NCI-H128 (cell line): ENCODE measurements around the gene PLXDC1.
"Not testable (repeated sequence)": the region's sequence is repeated elsewhere in the genome, so short reads cannot be mapped to it uniquely, and the experiment has no call there.

Experiments
- DNase-seq: peaks from one replicate; lab custom pipeline; 2025; ENCODE audit not compliant: unreplicated experiment; lab: John Stamatoyannopoulos, UW

PLXDC1 gene

DNA sequence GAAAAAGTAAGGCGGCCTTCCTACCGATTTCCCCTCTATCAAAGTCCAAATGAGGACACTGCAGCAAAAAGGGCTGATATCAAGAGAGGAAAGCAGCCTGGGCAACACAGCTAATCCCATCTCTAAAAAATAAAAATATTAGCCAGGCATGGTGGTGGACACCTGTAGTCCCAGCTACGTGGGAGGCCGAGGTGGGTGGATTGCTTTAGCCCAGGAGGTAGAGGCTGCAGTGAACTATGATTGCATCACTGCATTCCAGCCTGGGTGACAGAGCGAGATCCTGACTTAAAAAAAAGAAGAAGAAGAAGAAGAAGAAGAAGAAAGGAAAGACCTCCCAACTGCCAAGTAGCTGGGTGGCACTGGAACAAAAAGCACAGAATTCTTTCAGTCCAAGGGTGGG, 31.6 kb upstream of the PLXDC1 start:
- no peak for DNase-seq

DNA sequence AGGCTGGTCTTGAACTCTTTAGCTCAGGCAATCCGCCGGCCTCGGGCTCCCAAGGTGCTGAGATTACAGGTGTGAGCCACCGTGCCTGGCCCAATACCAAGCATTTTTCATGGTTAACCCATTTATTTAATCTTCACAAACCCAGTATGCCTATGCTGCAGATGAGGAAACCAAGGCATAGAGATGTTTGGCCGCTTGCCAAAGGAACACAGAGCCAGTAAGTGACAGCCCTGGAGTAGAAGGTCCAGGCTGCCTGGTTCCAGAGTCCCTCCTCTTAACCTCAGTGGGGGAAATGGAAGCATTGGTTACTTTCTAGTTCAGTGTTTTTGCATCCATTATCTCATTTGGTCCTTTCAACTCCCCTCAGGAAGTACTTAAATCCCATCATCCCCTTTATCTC, 29.9 kb upstream of the PLXDC1 start:
- no peak for DNase-seq

DNA sequence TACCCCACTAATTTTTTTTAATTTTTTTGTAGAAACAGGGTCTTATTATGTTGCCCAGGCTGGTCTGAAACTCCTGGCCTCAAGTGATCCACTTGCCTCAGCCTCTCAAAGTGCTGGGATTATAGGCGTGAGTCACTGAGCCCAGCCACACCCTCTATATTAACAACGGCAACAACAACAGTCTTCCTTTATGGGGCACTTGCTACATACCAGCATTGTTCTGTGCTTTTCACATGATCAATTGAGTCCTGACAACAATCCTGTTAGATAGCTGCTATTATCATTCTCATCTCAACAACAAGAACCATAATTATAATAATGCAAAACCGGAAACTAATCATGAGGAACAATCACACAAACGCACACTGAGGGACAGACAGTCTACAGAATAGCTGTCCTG, 27.1 kb upstream of the PLXDC1 start:
- DNase-seq = no peak

DNA sequence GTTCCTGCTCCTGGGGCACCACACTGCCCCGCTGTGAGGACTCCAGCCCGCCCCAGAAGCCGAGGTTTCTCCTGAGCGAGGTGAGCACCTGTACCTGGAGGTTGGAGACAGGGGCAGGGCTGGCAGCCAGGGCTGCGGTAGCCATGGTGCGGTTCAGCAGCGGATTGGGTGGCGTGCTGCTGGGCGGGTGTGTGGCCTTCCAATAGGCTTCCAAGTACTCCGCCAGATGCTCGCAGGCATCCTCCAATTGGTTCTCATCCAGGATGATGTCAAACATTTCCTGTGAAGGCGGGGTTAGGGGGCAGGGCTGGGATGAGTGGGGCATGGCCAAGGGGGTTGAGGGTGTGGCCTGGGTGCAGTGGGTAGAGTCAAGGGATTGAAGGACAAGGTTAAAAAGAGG, 25.8 kb upstream of the PLXDC1 start:
- DNase-seq = no peak

DNA sequence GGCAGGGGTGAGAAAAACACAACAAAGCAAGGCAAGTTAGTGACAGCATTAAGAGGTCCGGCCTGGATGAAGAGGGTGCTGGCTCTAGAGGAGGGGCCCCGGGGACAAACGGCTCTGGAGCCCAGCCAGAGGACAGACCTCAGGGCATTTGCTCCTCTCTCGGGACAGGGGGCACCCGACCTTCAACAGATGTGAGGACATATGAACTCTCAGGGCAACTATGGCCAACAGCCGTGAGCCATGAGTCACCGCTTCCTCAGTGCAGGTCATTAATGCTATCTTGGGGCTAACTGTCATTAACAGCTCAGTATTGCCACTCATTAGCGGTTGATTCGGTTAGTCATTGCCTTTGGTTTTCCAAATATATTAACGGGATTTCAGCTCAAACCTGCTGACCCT, 24.3 kb upstream of the PLXDC1 start:
- DNase-seq = no peak

DNA sequence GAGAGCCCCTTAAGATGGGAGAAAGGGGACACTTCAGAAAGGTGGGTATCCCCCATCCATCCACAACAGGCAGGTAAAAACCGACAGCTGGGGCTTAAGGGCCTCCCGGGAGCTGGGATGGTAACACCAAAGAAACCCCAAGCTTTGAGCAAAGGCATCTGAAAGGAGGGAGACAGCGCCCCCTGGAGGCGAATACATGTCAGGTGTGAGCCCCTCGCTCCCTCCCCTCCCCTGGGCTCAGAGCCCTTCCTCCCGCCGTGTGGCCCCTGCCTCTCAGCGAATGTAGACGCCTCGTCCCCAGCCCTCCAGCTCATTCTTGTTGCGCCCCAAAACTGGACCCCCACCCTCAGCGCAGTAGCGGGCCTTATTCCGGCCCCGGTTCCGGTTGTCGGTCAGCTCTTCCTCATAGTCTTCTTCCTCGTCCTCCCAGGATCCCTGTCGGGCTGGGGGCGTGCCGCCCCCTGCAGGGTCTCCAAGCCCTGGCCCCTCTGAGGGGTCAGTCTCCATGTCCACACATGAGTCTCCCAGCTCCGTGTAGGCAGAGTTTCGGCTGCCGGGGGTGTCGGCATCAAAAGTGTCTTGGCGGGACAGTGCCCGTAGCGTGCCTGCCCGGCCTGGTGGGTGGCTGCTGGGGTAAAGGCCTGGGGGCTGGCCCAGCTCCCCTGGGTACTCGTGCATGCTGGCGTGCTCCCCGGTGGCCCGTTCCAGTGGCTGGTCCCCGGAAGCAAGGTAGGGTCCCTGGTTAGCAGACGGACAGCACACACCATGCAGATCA, 23.7 kb upstream of the PLXDC1 start:
- DNase-seq = no peak

DNA sequence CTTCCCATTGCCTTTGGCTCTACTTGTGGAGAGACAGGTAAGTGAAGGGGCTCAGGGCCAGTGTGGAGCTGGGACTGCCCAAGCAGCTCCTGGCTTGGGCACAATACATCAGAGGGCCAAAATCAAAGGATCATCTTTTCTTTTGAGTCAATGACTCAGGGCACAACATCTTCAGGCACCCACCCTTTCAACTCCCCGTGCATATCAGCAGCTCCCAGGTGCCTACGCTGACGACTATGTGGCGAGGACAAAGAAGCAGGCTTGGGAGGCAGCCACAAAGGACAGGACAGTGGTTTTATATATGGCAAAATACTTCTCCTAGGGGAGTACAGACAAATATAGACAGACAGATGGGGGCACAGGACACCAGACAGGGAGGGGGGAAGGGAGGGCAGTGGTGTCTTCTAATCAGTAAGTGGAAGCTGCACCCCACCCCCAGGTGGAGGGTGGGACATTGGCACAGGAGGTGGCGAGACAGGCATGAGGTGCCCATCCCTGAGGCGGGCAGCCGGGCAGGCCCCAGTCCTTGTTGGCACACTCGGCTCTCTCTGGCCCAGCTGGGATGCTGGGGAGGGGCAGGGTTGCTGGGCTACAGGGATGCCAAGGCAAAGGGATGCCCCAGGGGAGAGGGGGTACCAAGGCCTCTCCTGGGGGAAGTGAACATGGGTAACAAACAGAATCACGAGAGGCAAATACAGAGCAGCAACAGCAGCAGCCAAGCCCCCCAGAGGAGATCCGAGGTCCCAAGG, 22.3 kb upstream of the PLXDC1 start:
- no peak for DNase-seq

DNA sequence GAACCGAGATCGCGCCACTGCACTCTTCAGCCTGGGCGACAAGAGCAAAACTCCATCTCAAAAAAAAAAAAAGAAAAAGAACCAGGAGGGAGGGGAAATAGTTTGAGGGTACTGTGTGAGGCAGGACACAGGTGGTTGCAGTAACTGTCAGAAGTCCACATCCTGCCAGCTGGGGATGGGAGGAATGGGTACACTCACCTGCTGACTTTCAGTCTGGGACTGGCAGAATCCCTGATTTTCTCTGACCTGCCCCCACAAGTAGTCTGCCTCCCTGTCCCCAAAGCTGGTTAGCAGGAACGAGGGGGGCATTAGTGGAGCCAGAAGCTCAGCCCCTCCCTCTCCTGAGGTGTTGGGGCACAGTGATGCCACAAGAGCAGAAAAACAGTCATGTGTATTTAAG, 21.6 kb upstream of the PLXDC1 start:
- no peak for DNase-seq

DNA sequence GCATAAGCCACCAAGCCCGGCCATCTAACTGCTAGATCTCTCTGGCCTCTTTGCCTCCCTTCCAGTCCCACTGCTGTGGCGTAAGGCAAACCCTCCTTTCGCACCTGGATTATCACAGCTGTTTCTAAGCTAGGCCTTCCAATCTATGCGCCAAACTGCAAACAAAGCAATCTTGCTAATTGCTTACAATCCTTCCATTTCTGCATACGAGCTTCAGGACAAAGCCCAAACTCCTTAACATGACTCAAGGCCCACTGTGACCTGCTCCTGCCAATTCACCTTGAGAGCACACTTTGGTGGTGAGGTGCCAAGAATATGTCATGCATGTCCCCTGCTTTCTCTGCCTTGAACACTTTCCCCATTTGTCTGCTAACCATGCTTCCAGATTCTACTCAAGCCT, 20.5 kb upstream of the PLXDC1 start:
- no peak for DNase-seq

DNA sequence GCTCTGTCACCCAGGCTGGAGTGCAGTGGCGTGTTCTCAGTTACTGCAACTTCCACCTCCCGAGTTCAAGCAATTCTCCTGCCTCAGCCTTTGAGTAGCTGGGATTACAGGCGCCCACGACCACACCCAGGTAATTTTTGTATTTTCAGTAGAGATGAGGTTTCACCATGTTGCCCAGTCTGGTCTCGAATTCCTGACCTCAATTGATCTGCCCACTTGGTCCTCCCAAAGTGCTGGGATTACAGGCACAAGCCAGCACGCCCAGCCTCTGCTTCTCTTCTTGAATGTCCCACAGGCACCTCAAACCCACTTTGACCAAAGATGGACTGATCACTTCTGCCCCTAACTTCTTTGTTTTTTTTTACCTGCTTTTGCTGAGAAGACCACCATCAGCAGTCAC, 19.1 kb upstream of the PLXDC1 start:
- no peak for DNase-seq

DNA sequence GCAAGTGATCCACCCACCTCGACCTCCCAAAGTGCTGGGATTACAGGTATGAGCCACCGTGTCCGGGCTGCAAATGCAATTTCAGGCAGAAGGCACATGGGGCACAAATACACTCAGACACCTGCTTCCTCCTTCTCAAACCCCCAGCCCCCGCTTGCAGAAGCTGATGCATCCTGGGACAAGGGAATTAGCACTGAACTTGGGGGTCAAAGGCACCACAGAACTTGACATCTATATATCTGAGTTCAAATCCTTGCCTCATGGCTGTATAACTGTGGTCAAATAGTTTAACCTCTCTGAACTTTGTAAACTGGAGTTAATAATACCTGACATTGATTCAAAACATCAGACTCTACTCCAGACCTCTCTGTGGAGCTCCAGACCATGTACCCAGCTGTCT, 18.7 kb upstream of the PLXDC1 start:
- DNase-seq = no peak

DNA sequence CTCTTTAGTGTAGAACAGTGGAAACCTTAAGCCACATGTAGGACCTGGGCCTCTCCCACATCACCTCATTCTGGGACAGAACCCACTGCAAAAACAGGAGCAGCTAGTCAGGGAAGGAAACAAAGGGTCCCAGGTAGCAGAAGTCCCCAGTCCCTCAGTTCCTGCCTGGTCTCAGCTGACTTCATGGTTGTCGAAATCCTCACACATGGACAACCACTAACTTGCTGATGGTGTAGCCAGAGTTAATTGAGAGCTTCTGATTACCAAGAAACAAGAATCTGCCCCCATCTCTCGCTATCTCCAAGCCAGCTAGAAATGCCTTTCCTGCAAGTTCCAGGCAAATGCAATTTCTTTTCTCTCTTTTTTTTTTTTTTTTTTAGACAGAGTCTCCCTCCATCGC, 18.1 kb upstream of the PLXDC1 start:
- no peak for DNase-seq

DNA sequence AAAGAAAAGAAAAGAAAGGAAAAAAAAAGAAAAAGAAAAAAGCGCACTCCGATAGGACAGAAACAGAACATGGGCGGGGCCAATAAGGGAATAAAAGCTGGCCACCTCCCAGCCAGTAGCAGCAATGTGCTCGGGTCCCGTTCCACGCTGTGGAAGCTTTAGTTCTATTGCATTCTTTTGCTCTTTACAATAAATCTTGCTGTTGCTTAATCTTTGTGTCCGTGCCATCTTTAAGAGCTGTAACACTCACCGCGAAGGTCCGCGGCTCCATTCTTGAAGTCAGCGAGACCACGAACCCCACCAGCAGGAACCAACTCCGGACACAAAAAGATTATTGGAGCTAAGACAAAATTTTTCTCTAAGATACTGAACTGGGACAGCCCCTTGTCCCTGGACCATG, 17.7 kb upstream of the PLXDC1 start:
- DNase-seq = no peak

DNA sequence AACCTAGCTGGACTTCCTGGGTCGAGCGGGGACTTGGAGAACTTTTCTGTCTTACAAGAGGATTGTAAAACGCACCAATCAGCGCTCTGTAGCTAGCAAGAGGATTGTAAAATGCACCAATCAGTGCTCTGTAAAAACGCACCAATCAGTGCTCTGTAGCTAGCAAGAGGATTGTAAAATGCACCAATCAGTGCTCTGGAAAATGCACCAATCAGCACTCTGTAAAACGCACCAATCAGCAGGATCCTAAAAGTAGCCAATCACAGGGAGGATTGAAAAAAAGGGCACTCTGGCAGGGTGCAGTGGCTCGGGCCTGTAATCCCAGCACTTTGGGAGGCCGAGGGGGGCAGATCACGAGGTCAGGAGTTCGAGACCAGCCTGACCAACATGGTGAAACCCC, 17.1 kb upstream of the PLXDC1 start:
- not testable (repeated sequence) for DNase-seq

DNA sequence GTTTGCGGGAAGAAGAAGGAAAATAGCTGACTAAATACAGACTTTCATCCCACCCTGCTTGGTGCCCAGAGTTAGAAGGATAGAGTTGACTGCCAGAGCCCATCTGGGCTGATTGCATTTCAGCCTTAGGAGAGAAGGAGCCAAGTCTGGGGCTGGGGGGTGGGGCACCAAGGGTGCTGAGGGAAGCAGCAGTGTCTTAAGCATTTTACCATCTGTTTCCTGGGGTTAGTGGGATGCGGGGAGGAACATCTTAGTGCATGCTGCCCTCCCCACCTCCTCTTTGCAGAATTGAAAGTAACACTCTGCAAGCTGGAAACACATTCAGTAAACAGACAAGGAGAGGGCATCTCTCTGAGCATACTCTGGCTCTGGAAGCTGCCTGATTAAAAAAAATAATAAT, 16.0 kb upstream of the PLXDC1 start:
- no peak for DNase-seq

DNA sequence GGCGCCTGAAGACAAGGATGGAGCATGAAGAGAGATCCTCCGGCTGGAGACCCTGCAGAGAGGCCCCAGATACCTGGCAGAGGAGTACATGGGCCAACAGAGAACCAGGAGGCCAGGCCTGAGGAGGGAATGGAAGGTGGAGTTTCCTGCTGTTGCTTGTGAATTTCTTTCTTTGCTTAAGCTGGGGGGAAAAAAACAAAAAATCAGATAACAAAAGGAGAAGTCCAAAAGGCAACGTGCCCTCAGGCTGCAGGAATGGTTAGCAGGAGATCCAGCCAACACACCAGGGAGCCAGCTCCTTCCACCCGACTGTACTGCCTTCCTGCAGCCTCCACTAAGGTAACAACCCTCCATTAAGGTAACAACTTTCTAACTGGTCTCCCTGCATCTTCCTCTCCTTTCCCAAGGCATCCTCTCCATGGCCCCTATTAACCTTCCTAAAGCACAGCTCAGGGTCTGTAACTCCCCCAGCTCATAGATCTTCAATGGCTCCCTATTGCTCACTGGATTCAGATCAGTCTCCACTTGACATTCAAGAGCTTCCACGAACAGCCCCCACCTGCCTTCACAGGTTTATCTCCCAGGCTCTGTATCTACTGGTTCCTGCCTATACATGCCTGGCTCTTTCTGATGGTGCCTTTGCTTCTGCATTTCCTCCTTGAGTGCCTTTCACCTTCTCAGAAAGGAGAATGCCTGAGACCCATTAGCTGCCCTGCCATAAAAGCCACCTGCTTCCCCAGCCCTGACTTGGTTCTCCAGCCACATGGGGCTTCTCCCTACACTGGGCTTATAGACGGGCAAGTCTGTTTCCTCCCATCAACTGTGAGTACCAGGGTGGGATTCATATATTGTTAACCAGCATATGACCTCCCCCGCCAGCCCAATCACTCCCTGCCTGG, 15.2 kb upstream of the PLXDC1 start:
- DNase-seq = no peak

DNA sequence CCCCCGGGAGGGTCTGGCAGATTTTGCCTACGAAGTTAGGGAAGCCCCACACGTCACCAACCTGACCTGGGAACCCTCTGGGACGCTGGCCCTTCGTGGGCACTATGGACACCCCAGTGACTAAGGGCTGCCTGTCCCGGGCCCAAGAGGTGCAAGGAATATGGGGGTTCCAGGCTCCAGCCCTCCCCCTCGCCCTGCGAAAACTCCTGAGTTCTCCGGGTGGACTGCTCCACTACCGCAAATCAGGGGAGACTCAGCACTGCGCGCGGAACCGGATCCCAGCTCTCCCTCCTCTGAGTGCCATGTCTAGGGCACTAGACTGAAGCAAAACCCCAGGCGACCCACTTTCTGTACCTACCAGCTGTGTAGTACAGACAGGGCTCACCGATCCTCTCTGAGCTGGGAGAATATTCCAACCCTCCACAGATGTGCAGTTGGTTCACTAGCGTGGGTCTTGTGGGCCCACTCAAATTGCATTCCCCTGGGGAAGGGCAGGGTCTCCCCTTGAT, 14.5 kb upstream of the PLXDC1 start, which contains the start of gene ARL5C:
ARL5C (minus strand) TSS at position 321 of the 509 bp plus-strand sequence. CDS start 401 bp downstream, outside the sequence.
- no peak for DNase-seq

DNA sequence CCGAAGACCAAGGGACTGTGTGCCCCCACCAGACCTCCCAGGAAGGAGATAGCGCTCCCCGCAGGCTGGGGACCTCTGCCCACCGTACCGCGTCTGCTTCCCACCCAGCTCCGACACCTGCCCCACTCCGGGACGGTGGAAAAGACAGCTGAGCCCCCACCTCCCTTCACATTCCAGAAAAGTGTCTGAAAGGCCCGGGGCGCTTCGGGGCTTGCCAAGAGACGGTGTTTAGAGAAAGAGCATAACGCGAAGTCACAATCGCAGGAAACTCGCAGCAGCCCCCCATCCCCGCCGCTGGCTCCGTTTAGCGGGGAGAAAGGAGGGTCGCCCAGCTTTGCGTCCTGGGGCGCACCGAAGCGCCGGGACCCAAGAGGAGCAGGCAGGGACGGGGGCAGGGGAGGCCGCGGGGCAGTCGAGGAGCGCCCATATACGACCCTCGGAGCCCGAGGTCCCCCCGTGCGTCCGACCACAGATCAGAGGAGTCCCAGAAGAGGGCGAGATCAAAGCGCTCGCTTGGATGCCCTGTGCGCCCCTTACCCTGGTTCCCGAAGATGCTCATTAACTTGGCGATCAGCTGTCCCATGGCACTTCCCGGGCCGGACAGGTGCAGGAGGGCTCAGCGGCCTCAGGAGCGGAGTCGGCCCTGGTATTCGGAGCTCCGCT, 13.9 kb upstream of the PLXDC1 start:
- no peak for DNase-seq

DNA sequence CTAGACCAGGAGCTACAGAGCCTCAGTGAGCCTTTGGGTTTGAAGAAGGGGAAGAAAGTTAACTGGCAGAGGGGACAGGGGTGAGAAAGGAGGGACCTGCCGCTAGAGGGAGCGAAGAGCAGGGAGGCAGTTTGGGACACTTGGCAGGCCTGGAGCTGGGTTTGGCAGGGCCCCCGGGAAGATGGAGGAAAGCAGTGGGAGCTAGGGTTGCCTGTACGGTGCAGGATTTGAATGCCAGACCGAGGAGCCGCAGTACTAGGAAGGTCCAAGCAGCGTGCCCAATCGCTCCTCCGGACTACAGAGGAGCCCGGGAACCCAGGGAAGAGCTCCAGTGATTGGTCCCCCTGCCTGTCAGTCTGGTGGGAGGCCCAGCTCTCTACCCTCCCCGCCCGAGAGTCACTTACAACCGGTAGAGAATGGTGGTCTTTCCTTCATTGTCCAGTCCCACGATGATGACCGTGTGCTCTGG, 13.3 kb upstream of the PLXDC1 start:
- DNase-seq = no peak

DNA sequence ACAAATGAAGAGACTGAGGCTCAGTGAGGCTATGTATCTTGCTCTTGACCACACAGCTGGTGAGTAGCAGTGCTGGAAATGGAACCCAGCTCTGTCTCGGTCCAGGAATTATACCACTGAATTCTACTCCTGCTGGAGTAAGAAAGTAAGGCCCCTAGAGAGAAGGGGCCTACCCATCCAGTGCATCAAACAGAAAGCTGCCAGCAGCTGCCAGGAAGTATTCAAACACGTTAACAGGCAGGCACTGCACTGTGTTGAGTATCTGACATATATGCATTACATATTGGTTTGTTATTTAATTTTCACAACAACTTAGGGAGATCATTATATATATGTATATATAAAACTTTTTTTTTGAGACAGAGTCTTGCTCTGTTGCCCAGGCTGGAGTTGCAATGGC, 10.5 kb upstream of the PLXDC1 start:
- DNase-seq = no peak

DNA sequence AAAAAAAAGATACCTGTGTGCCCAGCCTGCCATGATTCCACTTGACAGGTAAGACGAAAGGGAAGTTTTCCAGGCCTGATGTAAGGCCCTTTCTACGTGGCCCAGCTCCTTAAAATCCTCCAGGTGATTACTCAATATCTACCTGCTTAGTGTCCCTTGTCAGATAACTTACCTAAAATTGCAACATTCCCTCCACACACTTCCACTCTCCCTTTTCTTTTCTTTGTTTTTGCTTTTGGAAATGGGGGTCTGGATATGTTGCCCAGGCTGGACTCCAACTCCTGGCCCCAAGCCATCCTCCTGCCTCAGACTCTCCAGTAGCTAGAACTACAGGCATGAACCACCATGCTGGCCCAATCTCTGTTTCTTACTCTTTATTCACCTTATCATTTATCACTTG, 7.2 kb upstream of the PLXDC1 start:
- DNase-seq = no peak
